ENCODE measurements around the gene PDK1. TPM values are rescaled to one million over a fixed set of nuclear protein-coding genes. Genes with fewer than 3 reads are reported as not detected.

Gene PDK1
- total RNA-seq, result 24.2 TPM

- peak within 1 kb of the TSS; percentile 96 to 97 for H3K4me3 ChIP-seq
- H3K4me1 ChIP-seq, result peaks cover 0 to 10% of the 10 kb centered on the region in 2 donors
- H3K9me3 ChIP-seq, result no peaks in the 10 kb centered on the region
- intact Hi-C loops (cut with DNase I), result loop anchor here (2.0 to 10.0 kb wide), 9 partner anchors 461 to 1931 kb away; partner anchors contain the start of genes DCAF17, DYNC1I2, GORASP2 and GPR155
- peak within 1 kb of the TSS; percentile 93 to 95 for H3K27ac ChIP-seq
- TF ChIP-seq, protein P1, sequence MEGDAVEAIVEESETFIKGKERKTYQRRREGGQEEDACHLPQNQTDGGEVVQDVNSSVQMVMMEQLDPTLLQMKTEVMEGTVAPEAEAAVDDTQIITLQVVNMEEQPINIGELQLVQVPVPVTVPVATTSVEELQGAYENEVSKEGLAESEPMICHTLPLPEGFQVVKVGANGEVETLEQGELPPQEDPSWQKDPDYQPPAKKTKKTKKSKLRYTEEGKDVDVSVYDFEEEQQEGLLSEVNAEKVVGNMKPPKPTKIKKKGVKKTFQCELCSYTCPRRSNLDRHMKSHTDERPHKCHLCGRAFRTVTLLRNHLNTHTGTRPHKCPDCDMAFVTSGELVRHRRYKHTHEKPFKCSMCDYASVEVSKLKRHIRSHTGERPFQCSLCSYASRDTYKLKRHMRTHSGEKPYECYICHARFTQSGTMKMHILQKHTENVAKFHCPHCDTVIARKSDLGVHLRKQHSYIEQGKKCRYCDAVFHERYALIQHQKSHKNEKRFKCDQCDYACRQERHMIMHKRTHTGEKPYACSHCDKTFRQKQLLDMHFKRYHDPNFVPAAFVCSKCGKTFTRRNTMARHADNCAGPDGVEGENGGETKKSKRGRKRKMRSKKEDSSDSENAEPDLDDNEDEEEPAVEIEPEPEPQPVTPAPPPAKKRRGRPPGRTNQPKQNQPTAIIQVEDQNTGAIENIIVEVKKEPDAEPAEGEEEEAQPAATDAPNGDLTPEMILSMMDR (IDR thresholded peaks at IDR 0.05), result no peak
- H3K36me3 ChIP-seq, result no peaks in the 10 kb centered on the region
- peak; percentile 52 to 93 for DNase-seq (ENCODE audit: low spot score in 2 of 2)
- no peaks in the 10 kb centered on the region for H3K27me3 ChIP-seq
These were observed at the start of gene PDK1 for GRCh38 chr2:172555522-172556283. TSS of gene PDK1 (plus strand) at chr2:172556090. CDS start at chr2:172556151, 61 bp downstream.

DNA sequence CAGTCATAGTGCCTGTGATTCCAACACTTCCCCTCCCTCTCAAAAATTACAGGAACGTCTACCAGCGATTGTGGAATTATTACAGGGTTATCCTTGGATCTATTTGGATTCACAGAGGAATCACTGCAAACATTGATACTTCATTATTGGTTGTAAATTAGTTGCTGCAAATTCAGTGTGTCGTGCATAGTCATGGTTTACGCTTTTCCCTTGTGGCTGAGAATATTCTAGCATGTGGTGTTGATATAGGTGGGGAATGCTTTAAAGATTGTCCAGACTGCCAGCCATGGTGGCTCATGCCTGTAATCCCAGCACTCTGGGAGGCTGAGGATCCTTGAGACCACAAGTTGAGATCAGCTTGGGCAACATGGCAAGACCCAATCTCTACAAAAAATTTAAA lies 48.7 kb upstream of the PDK1 start:
- peaks cover 0 to 10% of the 10 kb centered on the region in 2 donors for H3K36me3 ChIP-seq
- DNase-seq (ENCODE audit: low spot score in 2 of 2), result no peak
- intact Hi-C loops (cut with DNase I), result no loop called here

GRCh38 chr2:172510088-172510487 lies 45.8 kb upstream of the PDK1 start:
- Histone ChIP-seq H3K36me3 (peaks cover 0 to under 1% of the 10 kb centered on the region in 2 donors), H3K4me1 (no peaks in the 10 kb centered on the region), H3K27me3 (no peaks in the 10 kb centered on the region), H3K4me3 (no peak overlapping the region), H3K9me3 (peaks cover 0 to 14% of the 10 kb centered on the region in 2 donors), H3K27ac (no peak overlapping the region)
- DNase-seq (ENCODE audit: low spot score in 2 of 2), result no peak
- intact Hi-C loops (cut with DNase I), result no loop called here
- TF ChIP-seq, protein P1 (IDR thresholded peaks at IDR 0.05), result no peak

More for the DNA sequence above, 48.7 kb upstream of the PDK1 start:
- H3K4me3 ChIP-seq, result no peak overlapping the region
- H3K9me3 ChIP-seq, result peaks cover 0 to 8% of the 10 kb centered on the region in 2 donors
- no peak overlapping the region for H3K27ac ChIP-seq
- H3K27me3 ChIP-seq, result no peaks in the 10 kb centered on the region
- TF ChIP-seq, protein P1 (IDR thresholded peaks at IDR 0.05), result no peak
- H3K4me1 ChIP-seq, result no peaks in the 10 kb centered on the region

DNA sequence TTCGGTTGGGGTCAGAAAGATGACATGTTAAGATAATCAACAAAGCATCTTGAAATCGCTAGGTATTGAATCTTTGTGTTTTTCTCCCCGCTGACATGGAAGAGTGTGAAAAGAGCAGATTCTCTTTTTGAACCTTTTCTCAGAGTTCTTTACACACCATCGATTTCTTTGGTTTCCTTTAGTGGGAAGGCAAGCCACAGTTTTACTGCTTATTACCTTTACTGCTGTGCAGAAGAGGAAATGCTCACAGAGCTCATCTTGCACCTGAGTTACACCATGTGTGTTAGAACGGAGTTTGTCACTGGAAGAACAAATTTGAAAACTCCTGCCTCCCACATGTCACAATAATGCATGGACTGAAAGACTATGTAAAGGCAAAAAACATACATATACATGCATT lies 45.3 kb upstream of the PDK1 start:
- Histone ChIP-seq H3K4me3 (no peak overlapping the region), H3K4me1 (no peaks in the 10 kb centered on the region), H3K27me3 (no peaks in the 10 kb centered on the region), H3K27ac (no peak overlapping the region), H3K36me3 (no peaks in the 10 kb centered on the region), H3K9me3 (peaks cover 0 to 14% of the 10 kb centered on the region in 2 donors)
- intact Hi-C loops (cut with DNase I), result no loop called here
- TF ChIP-seq, protein P1 (IDR thresholded peaks at IDR 0.05), result no peak
- DNase-seq (ENCODE audit: low spot score in 2 of 2), result no peak

DNA sequence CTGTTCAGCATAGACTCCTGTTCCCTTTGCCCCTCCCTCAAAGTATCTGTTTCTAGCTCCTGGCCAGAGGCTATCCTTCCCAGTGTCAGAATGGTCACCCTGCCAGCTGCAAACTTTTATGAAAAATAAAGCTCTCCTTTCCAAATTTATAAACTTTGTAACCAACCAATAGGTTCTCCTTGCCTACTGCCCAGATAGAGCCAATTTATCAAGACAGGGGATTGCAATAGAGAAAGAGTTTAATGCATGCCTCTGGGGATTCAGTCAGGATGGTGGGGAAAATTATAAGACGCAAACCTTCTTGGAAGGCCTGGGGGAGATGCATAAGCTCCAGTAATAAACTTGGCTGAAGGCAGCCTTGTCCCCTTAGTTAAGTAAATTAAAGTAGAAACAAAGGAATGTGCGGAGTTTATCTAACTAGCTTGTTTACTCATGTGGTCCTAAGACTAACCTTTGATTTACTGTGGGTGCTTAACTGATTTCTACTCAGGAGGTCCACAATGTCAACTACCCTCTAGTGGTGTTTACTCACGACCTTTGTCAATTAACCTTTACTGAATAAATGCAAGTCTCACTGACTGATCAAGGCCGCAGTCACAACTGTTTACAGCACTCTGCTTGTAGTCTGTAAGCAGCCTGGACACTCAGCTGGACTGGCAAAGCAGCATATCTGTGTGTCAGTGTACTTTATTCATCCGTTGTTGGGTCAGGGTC lies 42.9 kb upstream of the PDK1 start:
- Histone ChIP-seq H3K27ac (no peak overlapping the region), H3K9me3 (peaks cover 0 to 14% of the 10 kb centered on the region in 2 donors), H3K4me1 (no peaks in the 10 kb centered on the region), H3K4me3 (no peak overlapping the region), H3K27me3 (no peaks in the 10 kb centered on the region), H3K36me3 (no peaks in the 10 kb centered on the region)
- TF ChIP-seq, protein P1 (IDR thresholded peaks at IDR 0.05), result no peak
- no peak for DNase-seq (ENCODE audit: low spot score in 2 of 2)
- intact Hi-C loops (cut with DNase I), result no loop called here
